Loucy (cell line): ENCODE results near the gene ESRRA.

ENCODE experiments used
- CTCF ChIP-seq: fragments of 200-600 bp; sonication (generic); conservative IDR thresholded peaks from 2 replicates; pipeline ENCODE4 v1.5.1; 2014; ENCODE audit warnings: mild to moderate bottlenecking, antibody characterized with exemption, low read length
- EZH2phosphoT487 ChIP-seq: fragments of 200-600 bp; IDR thresholded peaks from 2 replicates; pipeline ENCODE4 v1.6.1; 2018; ENCODE audit warnings: antibody characterized with exemption, mild to moderate bottlenecking, moderate library complexity, borderline replicate concordance

DNA sequence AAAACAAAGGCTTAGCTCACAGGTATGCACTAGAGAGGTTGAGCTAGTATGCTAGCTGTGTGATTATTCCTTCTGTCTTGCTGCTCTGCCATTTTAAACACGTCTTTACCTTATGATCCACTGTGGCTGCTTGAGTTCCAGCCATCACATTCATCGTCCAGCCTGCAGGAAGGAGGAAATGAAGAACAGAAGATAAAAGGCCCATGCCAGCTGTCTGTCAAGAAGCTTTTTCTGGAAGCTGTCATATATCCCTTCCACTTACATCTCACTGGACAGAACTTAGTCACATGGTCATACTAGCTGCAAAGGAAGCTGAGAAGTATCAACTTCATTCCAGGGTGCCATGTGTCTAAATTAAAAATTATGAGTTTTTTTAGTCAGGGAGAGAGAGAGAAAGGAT, 22.1 kb downstream of the ESRRA start:
- TF ChIP-seq CTCF (no peak), EZH2phosphoT487 (no peak)
